ENCODE data around the gene SELENOO.

The SELENOO gene

DNA sequence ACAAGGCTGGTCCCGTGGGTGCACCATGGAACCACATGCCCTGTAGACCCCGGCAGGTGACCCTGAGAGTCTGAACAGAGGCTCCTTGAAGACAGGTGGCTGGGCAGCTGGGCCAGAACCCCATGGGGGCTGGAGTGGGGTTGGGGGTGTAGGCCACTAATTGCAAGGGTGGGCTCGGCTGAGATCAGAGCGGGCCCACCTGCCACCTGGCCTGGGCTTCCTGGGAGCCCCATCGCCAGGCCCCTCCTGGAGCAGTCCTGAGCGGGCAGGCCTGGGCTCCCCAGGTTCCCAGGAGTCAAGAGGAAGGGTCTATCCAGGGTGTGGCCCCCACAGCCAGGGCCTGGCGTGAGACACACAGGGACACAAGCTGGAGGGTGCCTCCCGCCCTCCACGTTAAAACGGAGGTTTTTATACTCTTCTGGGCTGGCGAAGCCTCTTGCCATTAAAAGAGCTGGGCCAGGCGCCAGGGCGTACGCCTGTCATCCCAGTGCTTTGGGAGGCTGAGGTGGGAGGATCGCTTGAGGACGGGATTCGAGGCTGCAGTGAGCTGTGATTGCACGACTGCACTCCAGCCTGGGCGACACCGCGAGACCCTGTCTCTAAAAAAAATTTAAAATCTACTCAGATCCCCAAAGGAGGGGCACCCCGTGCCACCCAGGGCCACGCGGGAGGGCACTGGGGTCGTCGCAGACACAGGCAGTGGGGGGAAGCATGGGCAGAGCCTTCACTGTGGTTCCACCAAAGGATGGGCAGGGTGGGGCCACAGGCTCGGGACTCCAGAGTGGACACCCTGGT is 19.9 kb upstream of the SELENOO start:
- no peak overlapping the region for H3K4me3 ChIP-seq (ENCODE audit: low read depth, low read length)
- DNase-seq (ENCODE audit: low read depth) = no peak
- TF ChIP-seq, protein P1, sequence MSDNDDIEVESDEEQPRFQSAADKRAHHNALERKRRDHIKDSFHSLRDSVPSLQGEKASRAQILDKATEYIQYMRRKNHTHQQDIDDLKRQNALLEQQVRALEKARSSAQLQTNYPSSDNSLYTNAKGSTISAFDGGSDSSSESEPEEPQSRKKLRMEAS (IDR thresholded peaks at IDR 0.05; ENCODE audit: low read depth, low read length) = no peak
- TF ChIP-seq, protein P2, sequence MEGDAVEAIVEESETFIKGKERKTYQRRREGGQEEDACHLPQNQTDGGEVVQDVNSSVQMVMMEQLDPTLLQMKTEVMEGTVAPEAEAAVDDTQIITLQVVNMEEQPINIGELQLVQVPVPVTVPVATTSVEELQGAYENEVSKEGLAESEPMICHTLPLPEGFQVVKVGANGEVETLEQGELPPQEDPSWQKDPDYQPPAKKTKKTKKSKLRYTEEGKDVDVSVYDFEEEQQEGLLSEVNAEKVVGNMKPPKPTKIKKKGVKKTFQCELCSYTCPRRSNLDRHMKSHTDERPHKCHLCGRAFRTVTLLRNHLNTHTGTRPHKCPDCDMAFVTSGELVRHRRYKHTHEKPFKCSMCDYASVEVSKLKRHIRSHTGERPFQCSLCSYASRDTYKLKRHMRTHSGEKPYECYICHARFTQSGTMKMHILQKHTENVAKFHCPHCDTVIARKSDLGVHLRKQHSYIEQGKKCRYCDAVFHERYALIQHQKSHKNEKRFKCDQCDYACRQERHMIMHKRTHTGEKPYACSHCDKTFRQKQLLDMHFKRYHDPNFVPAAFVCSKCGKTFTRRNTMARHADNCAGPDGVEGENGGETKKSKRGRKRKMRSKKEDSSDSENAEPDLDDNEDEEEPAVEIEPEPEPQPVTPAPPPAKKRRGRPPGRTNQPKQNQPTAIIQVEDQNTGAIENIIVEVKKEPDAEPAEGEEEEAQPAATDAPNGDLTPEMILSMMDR (IDR thresholded peaks at IDR 0.05; ENCODE audit: low read depth, low read length) = no peak
- TF ChIP-seq POLR2A (IDR thresholded peaks at IDR 0.05; ENCODE audit: extremely low read depth, insufficient read length) = no peak
- TF ChIP-seq MYC (IDR thresholded peaks at IDR 0.05; ENCODE audit: low read depth, low read length) = no peak

DNA sequence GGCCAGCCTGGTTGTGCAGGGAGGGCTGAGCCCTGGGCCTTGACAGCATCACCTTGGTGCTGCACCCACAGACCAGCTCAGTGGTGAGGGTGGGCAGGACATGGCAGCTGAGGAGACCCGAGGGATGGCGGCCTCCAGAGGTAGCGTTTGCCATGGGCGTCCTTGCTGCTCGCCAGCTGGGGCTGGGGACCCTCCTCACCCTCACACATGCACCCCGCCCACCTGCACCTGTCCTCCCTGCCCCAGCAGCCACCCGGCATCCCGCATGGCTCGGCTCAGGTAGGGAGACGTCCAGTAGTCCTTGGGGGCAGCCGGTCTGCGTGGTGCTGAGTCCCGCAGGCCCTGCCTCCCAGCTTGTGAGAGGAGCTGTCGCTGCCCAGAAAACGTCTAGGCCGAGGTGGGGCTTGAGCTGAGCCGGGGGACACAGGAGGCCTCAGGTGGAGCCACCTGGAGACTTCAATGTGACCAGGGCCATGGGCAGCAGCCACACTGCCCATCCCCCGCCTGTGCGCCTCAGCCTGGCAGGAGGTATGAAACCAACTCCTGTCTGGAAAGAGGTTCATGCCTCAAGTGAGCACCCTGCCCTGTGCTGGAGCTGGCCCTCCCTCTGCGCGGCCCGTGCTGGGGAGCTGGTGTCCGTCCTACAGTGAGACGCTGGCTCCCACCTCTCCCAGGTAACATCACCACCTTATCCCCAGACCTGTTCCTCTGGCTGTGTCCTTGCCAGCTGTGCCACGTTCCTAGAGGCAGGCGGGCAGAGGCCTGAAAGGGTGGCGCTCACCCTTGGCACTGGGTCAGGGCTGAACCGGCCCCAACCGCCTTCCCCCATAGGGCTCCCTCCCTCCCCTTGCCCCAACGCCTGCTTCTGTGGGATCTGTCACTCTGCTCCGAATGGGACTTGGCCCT is 18.4 kb upstream of the SELENOO start:
- DNase-seq (ENCODE audit: low read depth) = no peak
- no peak overlapping the region for H3K4me3 ChIP-seq (ENCODE audit: low read depth, low read length)
- TF ChIP-seq POLR2A (IDR thresholded peaks at IDR 0.05; ENCODE audit: extremely low read depth, insufficient read length) (no peak), MYC (IDR thresholded peaks at IDR 0.05; ENCODE audit: low read depth, low read length) (no peak)
- TF ChIP-seq, protein P2 (IDR thresholded peaks at IDR 0.05; ENCODE audit: low read depth, low read length) = no peak
- TF ChIP-seq, protein P1 (IDR thresholded peaks at IDR 0.05; ENCODE audit: low read depth, low read length) = no peak

DNA sequence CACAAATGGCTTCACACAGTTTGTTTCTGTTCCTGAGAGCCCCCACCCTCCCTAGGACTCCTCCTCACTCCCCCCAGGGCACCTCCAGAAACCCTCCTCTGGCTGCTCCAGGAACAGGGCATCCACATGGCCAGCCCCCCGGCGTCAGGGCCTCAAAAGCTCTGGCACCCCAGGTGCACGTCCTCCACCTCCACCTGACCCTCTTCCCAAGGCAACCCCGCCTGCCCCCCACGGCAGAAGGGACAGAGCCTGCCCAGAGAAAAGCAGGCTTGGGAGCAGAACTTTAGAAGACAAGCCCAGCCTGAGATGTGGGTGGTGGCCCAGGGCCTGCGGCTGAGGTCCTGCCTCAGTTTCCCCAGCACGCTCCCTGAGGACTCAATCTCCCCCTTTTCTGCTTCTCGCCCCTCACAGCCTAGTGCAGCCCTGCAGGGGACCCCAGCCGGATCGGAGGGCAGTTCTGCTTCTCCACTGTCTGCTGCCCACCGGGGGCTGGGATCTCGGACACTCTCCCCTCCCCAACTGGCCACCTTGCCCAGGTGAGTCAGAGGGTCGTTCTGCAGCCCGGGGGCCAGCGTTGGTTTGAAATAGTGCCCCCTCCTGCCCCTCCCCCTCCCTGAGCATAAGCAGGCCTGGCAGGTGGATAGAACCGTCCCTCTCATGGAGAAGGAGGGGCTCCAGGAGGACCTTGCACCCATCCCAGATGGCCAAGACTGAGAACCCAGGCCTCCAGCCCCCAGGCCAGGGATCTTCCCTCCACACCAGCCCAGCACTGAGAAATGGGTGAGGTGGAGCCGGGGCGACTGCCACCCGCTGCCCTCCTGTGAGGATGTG is 17.5 kb upstream of the SELENOO start:
- TF ChIP-seq, protein P2 (IDR thresholded peaks at IDR 0.05; ENCODE audit: low read depth, low read length) = no peak
- TF ChIP-seq POLR2A (IDR thresholded peaks at IDR 0.05; ENCODE audit: extremely low read depth, insufficient read length) (no peak), MYC (IDR thresholded peaks at IDR 0.05; ENCODE audit: low read depth, low read length) (no peak)
- TF ChIP-seq, protein P1 (IDR thresholded peaks at IDR 0.05; ENCODE audit: low read depth, low read length) = no peak
- no peak for DNase-seq (ENCODE audit: low read depth)
- H3K4me3 ChIP-seq (ENCODE audit: low read depth, low read length) = no peak overlapping the region

DNA sequence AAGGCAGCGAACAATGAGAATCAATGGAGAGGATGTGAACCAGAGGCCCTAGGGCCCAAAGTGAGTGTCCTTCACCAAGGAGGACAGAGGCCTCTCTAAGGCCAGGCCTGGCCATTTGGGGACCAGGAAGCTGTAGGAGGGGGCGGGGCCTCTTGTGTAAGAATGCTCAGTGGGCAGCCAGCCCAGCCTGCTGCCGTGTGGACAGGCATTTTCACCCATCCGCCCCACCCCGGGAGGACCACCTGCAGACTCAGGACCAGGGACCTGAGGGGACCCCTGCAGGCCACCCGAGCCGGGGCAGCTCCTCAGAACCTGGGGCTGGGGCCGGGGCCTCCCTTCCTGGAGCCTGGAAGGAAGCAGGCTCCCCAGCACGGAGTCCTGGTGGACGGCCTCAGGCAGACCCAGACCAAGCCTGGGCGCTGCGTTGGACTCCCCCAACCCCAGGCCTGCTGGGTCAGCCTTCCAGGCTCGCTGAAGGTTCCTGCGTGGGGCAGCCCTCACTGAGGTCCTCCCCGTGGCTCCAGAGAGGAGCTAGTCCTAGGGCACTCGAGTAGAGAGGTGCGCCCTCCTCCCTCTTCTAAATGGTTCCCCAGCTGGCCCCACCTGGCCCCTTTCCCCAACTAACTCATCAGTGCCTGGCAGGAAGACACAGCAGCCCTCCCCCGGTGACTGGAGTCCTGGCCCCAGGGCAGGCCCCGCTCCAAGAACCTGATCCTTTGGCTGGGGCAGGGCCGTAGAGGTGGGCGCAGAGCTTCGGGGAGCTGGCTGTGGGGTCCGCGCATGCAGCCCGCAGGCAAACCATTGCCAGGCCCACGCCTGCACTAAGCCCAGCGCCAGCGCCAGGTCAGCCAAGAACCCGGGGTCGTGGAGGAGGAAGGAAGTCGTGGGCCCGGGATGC is 16.6 kb upstream of the SELENOO start:
- H3K4me3 ChIP-seq (ENCODE audit: low read depth, low read length) = no peak overlapping the region
- no peak for DNase-seq (ENCODE audit: low read depth)
- TF ChIP-seq, protein P1 (IDR thresholded peaks at IDR 0.05; ENCODE audit: low read depth, low read length) = no peak
- TF ChIP-seq POLR2A (IDR thresholded peaks at IDR 0.05; ENCODE audit: extremely low read depth, insufficient read length) = no peak
- TF ChIP-seq, protein P2 (IDR thresholded peaks at IDR 0.05; ENCODE audit: low read depth, low read length) = no peak
- TF ChIP-seq MYC (IDR thresholded peaks at IDR 0.05; ENCODE audit: low read depth, low read length) = no peak
